Stimulated activated CD4-positive, alpha-beta T cell treated with anti-CD3 and anti-CD28 coated beads, Interleukin-15, amount 100 ng/mL, for 48 hours (primary cell): ENCODE results near the gene TMPRSS5.

Source experiments
- DNase-seq, 2 donors: peaks; one replicate each; pipeline ENCODE4 v3.0.0-alpha.2; 2020; ENCODE audit warnings: low read depth in 2 of 2

Gene TMPRSS5

DNA sequence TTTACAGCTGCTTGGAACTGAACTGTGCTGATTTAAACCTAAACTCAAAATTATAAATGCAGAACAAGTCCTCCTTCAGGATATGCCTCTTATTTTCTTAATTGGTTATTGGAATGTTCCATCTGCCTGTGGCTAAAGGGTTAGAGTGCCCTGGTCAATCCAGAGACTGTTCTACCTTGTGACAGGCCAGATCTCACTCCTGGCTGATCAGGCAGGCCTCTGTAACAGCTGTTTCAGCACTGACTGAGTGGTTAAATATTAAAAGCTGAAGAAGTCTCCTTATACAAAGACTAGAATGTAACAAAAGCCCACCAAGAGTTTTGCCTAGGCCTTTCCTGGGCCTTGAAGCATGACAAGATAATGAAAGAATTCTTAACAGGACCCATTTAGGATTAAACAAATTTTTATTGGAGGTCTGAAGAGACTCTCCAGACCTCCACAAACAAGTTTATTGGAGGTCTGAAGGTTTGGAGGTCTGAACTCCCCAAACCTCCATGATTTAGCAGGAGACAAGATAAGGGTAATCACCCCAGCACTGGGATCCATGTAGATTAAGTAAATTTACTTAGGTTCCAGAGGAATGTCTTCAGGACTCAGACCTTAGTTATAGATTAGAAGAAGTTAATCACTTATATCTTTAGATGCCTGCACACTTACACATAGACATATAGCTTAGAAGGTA lies 35.8 kb downstream of the TMPRSS5 start:
- no peak for DNase-seq

GRCh38 chr11:113668255-113668654 lies 37.9 kb downstream of the TMPRSS5 start:
- DNase-seq: no peak

DNA sequence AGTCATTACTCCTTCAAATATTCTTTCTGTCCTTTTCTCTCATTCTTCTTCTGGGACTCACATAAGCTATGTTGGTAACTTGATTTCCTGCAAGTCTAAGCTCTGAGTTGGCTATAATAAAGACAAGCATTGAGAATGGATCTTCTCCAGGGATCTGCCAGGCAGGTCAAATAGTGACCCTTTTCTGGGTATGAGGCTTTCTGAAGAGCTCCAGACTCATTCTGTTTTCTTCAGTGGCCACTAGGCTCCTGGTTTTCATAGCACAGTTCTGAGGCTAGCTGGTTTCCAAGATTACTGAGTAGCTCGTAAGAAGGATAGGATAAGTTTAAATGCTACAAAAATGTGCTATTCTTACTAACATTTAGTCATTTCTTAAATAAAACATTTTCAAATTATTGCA lies 38.3 kb downstream of the TMPRSS5 start:
- no peak for DNase-seq

GRCh38 chr11:113666584-113666983 lies 39.5 kb downstream of the TMPRSS5 start:
- no peak for DNase-seq

DNA sequence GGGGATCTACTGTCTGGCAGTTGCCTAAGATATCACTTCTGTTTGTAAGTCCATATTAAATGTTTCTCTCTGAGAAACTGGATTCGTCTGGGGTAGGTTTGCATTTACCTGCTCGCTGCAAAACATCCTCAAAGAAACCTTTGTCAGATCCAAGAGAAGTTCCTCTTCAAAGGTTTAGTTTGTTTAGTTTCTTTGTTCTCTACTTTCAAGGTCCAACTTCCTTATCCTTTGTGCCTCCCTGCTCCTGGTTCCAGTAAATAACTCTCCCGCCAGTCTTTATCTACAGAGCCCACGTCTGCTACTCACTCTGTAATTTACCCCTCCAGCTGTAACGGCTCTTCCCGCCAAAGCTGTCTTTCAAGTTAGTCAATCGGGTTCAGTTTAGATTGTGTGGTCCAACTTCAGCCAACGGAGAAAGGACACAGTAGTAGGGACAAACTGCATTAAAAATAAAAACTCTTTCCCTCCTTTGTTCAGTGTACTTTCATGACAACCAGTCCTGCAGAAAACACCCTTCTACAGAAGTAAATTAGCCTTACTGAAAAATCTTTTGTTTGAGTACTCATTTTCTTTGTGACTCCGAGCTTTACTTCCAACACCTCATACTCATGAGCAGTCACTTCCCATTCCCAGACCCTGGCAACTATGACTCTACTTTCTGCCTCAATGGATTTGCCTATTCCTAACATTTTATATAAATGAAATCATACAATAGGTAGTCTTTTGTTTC lies 41.0 kb downstream of the TMPRSS5 start:
- no peak for DNase-seq

DNA sequence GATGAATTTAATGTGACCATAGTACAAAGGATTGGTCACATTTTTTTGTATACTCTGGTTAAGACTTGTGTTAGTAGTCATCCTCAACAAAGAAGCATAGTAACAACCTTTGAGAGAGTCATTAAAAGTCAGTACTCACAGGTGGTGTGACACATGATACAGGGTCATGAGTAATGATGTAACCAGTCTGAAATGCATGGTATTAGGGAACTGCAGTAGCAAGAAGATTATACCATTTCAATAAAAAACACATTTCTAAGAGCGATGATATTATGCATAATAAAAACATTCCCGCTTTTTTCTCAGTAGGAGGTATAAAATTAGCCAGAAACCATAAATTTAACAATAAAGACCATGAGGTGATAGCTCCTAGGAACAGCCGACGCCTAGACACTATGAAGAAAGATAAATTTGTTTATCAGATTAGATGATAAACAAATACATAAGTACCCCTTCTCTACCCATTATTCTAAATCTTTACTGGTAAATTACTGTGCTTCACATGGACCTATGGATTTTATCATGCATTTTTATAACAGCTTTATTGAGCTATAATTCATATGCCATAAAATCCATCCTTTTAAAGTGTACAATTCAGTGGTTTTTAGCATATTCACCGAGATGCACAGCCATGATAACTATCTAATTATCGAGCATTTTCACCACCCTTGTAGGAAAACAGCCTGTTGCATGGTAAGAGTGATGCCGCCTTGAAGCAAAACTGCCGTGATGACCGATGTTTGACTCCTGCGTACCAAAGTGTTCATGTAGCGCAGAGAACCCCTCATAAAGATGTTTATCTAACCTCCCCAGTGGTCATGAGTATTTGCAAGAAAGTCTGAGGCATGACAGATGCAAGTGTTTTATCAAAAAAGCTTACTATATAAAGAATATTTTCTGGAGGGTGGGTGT lies 41.8 kb downstream of the TMPRSS5 start:
- no peak for DNase-seq

DNA sequence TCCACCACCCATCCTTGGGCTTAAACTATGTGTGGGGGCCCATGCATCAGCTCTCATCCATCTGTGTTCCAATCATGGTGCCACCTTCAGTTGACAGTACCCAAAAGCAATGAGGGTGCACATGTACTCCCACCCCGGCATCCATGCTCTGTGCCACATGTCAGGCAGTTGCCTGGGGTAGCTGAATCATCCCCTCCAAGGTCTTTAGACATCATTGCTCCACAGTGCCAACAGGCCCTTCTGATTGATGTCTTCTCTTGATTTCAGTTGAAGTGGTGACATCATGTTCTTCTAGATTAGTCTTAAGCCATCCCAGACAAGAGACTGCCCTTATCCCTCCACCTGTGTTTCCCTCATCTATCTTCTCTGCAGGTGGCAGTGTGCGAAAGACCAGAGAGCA lies 42.5 kb downstream of the TMPRSS5 start:
- no peak for DNase-seq

- no peak for DNase-seq
Measured at GRCh38 chr11:113655771-113656170, 50.3 kb downstream of the TMPRSS5 start.

DNA sequence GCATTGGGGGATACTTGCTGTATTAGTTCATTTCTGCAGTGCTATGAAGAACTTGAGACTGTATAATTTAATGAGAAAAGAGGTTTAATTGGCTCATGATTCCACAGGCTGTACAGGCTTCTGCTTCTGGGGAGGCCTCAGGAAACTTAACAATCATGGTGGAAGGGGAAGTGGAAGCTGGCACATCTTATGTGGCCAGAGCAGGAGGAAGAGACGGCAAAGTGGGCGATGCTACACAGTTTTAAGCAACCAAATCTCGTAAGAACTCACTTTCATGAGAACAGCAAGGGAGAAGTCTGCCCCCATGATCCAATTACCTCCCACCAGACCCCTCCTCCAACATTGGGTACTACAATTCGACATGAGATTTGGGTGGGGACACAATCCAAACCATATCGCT lies 55.1 kb downstream of the TMPRSS5 start:
- DNase-seq: no peak

DNA sequence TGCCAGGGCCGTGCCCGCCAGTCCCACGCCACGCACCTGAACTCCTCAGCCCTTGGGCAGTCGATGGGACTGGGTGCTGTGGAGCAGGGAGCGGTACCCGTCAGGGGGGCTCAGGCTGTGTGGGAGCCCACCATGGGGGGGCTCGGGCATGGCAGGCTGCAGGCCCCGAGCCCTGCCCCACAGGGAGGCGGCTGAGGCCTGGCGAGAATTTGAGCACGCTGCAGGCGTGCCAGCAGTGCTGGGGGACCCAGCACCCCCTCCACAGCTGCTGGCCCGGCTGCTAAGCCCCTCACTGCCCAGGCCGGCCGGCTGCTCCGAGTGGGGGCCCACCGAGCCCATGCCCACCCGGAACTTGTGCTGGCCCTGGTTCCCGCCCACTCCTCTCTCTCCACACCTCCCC lies 56.8 kb downstream of the TMPRSS5 start:
- no peak for DNase-seq

GRCh38 chr11:113647856-113648255 lies 58.3 kb downstream of the TMPRSS5 start:
- DNase-seq: no peak

DNA sequence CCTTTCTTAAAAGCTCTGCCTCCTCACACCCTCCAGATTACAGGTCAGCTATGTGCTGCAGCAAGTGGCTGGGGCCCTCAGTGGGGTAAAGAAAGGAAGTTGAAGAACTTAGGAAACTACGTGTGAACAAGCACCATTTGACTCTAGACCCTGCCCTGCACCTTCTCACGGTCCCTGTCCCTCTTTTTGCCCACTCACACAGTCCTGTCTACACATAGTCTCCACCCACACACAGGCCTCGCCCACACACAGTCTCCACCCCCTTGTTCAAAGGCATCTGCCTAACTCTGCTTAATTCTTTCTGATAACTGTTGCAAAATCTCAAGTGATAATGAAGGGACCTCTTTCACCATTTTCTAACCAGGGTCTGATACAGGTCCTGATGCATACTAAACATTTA lies 59.0 kb downstream of the TMPRSS5 start:
- no peak for DNase-seq

- DNase-seq: no peak
Measured at GRCh38 chr11:113645593-113646349, 60.3 kb downstream of the TMPRSS5 start.

GRCh38 chr11:113644605-113645004 lies 61.5 kb downstream of the TMPRSS5 start:
- DNase-seq: no peak

DNA sequence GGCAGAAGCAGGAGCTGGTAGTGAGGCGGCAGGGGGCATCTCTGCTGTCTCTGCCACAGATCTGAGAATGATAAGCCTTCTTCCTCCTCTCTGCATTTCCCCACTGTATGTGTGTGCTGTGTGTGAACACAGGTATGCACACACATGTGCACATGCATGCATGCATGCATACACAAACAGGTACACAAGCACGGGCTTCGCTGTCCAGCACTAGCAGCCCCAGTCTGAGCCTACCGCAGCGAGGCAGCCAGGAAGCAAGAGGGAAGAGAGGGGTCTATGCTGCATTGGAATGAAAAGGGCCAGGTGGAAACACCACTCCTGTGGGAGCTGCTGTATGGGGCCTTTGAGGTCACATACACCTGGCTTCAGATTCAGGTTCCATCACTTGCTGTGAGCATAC lies 62.4 kb downstream of the TMPRSS5 start:
- DNase-seq: no peak

- DNase-seq: no peak
Measured at GRCh38 chr11:113643006-113643585, 63.0 kb downstream of the TMPRSS5 start.

- DNase-seq: no peak
Measured at GRCh38 chr11:113642090-113642489, 64.0 kb downstream of the TMPRSS5 start.

GRCh38 chr11:113638376-113638775 lies 67.7 kb downstream of the TMPRSS5 start:
- DNase-seq: no peak

DNA sequence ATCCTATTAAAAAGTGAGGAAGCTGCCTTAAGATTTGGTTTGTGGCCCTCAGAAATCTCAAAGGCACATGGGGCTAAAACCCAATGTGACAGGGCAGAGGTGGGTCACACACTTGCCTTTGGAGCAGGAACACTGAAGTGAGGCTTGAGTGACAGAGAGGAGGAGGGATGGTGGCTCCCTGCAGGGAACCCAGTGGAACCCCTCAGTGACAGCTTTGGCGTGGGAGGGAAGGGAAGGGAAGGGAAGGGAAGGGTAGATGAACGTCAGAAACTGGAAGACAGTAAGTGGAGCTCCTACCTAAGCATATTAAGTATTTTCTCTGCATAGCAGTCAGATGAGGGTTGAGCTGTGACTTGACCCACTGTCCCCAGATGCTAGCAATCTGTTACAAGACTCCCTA lies 68.5 kb downstream of the TMPRSS5 start:
- no peak for DNase-seq
